NCI-H1417 treated with DMSO at 0.1 percent for 48 hours (cell line): Measurements from ENCODE around the gene PAX7.
"Not testable (repeated sequence)": the region's sequence is repeated elsewhere in the genome, so short reads cannot be mapped to it uniquely, and the experiment has no call there.

Experiments used
- DNase-seq: peaks from one replicate; lab custom pipeline; 2025; lab: John Stamatoyannopoulos, UW

Gene PAX7

DNA sequence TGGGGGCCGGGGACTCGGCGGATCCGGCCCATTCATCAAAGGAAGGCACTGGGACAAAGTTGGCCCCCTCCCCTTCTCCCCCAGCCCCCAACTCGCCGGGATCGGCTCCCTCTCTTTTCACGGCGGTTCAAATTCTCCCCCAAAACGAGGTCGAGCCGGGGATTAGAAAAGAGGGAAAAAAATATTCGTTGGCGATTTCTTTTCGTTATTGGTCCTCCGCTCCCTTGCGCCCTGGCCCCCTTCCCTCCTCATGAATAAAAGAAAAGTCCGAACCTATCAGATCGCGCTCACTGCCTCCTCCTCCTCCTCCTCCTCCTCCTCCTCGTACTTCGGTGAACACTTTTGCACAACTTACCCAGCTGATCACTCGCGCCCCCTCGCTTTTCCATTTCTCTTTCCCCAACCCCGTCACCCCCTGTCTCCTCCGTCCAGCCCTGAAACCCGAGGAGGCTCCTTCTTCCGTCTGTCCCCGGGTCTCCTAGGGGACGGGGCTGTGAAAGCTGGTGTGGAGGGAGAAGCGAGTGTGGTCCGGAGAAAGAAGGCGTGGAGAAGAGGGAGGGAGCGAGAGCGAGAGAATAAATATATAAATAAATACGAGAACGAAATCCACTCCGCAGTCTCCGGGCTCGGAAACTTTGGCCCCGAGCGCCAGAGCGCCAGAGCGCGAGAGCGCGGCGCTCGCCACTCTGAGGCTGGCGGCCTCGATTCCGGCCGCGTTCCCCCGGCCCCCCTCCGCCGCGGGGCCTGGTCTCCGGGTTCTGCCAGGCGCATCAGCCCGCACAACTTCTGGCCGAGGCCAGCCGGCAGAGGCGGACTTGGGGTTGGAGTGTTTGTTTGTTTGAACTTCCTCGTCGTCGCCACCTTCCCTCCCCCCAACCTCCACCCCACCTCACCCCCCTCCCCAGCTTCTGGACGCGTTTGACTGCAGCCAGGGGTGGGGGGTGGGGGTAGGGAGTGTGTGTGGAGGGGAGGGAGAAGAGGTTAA is at the start of gene PAX7:
Gene PAX7, plus strand, starts transcription at position 336 of the 985 bp plus-strand sequence. CDS start 758 bp downstream, outside the sequence.
- DNase-seq = no peak

DNA sequence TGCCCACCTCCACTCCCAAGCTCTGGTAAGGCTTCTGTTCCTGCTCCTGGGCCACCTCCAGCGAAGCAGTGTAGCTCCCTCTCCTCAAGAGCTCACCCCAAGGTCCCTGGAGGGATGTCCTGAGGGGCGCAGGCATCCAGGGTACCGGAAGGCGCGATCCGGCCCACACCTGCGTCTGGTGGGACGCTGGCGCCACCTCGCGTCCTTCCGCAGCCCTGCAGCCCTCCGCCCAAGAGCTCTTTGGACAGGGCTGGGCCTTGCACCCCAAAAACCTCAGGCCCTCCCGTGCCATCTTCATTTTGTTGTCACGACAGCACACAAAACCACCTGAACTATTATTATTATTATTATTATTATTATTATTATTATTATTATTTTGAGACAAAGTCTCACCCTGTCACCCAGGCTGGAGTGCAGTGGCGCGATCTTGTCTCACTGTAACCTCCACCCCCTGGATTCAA is 49.2 kb upstream of the PAX7 start:
- DNase-seq = no peak

DNA sequence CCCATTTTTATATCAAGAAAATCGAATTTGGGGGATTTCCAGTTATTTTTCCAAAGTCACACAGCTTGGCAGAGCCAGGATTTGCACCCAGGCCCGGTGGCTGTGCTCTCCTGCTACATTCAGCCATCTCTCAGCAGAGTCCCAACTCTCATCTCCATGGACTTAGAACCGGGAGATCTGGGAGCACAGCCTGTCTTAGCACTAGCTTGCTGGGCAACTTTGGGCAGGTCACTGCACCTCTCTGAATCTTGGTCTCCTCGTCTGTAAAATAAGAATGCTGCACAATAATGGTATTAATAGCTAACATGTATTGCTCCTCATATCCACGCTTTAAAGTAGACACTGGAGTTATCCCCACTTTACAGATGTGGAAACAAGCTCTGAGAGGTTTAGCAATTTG is 47.8 kb upstream of the PAX7 start:
- DNase-seq = no peak

DNA sequence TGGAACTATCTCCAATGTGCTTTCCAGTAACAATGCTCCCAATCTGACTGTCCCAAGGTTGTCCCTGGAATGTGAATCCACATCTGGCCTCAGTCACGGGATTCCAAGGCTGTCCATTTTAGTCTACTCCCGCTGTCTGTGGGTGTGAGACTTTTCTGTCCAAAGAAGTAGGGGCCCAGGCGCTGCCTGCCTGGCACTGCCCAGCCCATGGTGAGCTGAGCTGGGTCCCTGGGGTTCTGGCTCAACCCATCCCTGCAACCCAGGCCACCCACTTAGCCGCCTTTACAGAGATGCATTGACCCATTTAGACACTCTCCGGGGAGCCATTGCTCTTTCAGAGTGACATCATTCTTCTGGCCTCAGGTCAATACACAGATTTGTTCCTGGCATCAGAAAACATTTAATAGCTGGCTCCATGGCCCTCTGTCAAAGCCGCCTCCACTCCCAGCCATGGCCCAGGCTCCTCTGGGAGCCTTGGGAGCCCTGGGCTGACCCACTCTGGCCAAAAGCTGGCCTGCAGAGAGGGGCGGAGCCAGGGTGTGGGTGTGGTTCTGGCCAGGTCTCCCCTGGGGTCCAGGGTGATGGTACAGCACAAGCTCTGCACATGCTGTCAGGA is 47.2 kb upstream of the PAX7 start:
- DNase-seq = no peak

DNA sequence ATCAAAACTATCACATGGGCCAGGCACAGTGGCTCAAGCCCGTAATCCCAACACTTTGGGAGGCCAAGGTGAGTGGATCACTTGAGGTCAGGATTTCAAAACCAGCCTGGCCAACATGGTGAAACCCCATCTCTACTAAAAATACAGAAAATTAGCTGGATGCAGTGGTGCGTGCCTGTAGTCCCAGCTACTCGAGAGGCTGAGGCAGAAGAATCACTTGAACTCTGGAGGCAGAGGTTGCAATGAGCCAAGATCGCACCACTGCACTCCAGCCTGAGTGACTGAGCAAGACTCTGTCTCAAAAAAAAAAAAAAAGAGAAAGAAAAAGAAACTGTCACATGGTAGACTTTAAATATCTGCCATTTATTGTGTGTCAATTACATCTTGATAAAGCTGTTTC is 44.6 kb upstream of the PAX7 start:
- DNase-seq = not testable (repeated sequence)

DNA sequence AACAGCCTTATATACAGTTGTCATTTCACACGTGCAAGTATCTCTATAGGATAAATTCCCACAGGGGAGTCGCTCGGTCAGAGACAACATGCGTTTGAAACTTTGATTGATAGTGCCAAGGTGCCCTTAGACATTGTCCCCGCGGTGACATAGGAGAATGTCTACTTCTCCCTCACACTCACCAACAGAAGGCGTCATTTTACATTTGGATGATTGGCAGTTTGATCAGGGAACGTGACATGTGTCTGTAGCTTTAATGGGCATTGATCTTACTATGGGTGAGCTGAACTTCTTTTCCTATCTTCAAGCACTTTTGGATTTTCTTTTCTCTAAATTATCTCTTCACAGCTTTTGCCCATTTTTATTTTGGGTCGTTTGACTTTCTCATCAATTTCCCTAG is 42.6 kb upstream of the PAX7 start:
- no peak for DNase-seq

DNA sequence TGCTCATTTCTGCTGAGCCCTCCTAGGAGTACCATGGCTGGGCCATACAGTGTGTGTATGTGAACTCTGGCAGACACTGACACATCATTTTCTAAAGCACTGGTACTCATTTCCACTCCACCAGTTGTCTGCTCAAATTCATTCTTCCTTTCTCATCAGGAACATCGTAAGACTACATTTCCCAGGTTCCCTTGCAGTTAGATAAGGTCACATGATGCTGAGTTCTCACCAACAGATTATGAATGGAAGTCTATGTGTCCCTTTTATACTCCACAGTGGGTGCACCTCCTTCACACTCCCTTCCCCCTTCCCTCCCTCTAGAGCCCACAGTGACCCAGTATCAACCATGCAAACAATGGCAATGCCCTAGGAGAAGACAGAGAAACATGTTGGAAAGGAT is 38.3 kb upstream of the PAX7 start:
- no peak for DNase-seq

DNA sequence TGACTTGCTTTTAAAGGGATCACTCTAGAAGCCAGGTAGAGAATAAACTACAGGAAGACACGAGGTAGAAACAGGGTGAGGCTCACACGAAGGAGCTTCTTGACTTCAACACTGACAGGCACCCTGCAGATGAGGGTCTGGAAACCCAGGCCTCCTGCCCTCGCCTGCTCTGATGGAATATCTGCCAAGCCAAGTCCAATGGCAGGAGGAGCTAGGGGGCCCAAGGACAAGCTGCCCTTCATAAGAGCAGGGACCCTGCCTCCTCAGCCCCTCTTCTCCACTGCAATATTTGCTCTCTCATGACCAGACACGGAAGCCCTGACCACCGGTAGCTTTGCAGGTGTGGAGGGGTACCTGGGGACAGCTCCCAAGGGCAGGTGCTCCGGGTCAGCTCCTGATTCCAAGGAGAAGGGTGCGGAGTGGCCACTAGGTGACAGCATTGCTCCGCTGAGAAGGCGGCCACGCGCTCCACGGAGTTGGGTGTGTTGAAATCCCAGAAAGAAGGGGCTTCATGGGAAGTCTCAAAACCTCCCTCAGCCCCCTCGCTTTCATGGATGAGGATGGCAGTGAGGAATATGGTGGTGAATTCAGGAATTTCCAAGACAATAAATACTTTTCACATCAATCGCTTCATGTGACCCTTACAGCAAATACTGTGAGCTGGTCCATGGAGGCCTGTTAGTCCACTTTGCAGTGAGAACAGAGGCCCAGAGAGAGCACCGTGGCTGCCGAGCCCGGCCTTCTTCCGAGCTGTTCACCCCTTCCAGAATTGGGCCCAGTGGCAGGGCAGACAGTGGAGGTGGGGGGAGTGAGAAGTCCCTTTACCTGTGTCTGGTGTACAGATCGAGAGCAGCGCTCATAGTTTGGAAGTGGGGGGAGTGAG is 33.2 kb upstream of the PAX7 start:
- DNase-seq = no peak

DNA sequence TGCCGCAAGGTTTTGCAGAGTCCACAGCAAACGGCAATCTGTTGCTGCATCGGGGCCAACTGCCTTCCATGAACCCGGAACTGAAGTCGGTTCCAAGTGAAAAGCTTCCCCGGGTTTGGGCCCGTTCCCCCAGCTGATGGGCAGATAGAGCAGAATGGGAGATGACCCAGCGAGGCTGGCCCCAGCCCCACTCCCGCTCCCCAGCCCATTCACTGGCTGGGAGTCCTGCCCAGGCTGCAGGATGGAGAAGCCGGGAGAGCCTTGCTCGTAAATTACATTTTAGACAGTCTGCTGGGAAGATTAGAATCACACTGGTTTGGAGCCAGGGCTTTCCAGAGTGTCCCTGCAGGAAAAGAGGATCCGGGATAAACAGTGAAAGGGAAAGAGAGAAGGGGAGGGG is 31.6 kb upstream of the PAX7 start:
- DNase-seq = no peak

DNA sequence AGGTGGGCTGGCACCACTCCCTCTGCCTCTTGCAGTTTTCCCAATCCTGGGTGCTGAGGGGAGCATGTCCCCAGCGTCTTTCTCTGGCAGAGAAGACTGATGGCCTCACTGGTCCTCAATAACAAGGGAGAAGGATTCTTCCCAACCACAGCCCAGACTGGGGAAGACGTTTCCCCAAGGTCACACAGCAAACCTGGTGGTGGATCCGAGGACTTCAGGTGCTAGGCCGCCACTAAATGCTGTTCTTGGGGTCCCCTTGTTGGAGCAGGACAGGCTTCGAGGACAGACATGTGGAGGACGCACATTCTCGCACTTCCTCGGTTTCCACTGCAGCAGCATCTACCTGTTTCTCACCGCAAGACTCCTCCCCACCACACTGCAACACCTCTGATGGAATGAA is 30.9 kb upstream of the PAX7 start:
- no peak for DNase-seq

DNA sequence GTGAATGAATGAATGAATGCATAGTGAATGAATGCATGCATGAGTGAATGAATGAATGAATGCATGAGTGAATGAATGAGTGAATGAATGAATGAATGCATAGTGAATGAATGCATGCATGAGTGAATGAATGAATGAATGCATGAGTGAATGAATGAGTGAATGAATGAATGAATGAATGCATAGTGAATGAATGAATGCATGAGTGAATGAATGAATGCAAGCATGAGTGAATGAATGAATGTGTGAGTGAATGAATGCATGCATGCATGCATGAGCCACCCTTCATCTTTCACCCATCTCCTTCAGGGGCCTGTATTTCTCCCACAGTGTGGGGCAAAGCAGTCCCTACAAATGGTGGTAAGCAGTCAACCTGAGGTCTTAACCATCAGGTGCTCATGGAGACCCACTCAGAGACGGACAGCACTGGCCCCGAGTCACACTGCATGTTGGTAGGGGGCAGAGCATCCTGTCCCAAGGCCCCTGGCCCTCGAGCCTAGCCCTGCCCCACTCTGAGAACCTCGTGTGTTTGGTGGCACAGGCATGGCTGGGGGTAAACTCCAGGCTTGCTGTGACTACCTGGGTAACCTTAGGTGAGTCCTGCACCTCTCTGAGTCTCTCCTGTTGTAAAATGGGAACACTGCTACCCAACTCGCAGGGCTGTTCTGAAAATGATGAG is 28.0 kb upstream of the PAX7 start:
- no peak for DNase-seq

DNA sequence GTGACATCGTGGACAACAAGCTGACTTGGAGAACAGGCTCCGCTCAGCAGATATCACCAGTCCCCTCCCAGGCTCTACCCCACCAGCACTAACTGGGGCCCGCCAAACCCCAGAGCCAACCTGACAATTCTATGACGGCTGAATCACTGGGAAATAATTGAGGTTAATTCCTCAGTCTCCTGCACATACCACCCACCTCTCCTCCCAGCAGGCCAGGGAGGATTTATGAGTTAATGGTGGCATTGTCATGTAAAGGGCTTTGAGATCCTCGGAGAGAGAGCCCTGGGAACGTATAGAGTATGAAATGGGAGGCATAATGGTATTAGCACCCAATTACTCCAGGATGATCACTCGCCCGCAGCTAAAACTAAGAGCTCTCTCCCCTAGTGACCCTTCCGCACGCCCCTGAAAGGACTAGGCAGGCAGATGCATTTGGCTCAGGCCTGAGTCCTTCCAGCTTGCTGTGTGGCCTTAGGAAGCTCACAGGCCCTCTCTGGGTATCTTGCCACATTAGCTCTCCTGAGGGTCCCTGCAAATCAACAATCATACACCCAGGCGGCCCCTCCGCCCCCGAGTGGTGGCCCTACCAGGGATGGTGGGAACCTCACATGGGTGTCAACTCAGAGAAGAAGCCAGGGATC is 27.3 kb upstream of the PAX7 start:
- no peak for DNase-seq

DNA sequence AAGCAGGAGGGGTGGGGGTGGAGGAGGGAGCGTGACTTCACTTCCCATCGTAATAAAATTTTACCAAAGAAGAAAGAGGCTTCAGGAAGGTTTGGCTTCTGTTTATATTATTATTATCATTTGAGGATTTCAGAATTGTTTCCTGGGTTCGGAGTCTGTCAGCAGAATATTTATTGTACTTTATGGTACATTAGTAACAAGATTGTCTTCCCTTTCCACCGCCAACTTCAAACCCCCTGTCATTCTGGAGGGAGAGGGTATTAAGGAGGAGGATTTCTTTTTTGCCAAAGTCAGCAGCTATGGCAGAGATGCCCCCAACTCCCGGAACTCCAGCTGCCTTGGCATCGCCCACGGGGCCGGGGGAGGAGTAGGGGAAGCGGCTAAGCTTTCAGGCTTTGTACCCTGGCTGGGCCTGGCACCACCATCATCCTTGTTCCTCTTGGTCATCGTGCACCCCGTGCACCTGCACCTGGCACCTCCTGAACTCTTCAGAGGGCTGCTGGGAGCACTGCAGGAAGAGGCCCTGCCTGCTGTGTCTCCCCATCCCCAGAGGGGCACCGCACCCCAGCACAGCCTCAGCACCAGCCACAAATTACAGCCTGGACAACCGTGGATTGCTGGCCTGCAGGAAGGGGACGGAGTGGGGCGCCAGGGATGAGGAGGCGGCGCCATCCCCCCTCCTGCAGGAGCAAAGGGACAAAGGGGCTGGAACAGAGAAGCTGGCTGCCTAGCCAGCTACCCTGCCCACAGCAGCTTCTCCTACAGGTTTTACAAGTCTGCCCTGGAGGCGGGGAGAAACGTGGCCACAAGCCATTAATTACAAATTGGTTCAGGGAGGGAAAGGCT is 24.0 kb upstream of the PAX7 start:
- DNase-seq = no peak

DNA sequence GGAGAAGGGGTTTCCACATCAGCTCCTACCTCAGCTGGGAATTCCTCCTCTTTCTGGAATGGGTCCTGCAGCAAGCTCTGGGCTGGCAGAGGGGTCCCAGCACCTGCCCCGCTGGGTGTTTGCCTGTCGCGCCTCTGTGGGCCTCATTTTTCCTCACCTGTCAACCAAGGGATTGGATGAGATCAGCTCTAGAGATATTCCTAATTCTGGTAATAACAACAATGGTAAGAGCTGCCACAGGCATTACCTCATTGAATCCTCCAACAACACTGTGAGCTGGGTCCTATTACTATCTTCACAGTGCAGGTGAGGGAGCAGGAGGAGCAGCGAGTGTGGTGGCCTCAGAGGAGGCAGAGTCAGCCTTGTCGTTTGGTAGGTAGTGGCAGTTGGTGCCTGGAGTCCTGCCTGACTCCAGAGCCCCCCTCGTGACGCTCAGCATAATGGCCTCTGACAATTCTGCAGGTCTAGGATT is 23.3 kb upstream of the PAX7 start:
- DNase-seq = no peak

DNA sequence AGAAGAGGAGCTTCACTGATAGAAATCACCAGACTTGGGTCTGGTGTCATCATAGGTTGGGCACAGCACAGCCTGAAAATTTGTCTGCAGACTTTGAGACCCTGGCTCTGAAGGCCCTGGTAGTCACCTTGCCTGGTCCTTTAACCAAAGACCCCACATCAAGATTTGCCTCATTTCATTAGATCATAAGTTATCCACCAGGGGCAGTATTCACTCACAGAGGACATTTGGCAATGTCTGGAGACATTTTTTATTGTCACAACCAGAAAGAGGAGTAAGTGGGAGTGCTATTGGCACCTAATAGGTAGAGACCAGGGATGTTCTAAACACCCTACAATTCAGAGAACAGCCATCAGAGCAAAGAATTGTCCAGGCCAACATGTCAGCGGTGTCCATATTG is 22.1 kb upstream of the PAX7 start:
- DNase-seq = no peak

DNA sequence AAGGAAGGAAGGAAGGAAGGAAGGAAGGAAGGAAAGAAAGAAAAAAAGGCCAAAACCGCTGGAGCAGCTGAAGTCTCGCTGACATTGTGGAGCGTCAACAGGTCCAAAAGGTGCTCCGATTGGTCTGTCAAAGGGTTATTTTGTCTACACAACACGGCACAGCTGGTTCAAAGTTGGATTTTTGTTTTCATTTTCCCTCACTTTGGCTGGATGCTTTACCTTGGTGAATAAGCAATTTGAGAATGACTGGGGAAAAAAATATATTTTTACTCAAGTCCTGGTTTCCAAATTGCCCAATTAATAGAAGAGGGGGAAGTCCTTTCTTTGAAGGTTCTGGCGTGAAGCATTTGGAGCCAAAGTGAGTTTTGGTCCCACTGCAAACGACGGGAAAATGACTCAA is 19.3 kb upstream of the PAX7 start:
- DNase-seq = no peak

DNA sequence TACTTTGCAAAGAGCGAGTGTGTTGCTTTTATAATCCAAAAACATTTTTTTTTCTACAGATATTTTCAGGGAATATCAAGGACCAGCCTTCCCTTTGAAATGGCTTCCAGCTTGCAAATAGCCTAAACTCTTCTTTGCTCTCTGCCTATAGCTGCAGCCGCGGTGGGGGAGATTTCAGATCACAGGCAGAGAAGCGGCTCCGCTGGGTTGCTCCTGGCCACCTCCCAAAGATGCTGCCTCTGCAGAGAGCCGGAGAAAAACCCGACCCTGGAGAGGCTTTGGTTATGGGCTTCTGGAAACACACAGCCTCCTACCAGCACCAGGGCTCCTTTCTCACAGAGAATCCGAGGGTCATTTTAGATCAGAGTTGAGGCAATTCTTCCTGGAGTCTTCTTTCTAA is 18.6 kb upstream of the PAX7 start:
- DNase-seq = no peak

DNA sequence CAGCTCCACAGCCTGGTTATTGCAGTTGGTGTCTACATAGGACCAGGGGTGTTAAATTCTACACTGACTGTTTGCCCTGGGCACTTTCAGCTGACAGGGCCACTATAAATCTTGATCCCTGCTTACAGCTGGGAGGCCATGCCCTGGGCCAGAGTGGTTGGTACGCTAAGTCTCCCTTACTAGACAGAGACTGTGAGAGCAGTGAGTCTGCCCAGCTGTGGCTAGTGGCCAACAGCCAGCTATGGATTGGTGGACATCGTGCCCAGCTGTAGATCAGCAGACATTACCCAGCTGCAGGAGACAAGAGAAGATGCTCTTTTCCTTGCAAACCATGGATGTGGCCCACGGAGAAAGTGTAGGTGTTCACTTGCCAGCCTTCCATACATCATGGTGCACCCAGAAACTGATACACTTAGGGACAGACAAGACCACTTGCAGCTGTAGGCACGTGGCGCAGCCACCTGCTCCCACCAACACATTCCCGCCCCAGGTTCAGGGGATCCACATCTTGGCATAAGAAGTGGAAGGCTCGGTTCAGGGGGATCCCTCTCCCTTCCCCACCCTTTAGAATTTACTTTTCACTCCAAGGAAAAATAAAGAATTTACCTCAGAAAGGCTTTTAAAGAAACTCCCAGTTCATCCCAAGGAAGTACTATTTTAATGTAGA is 16.4 kb upstream of the PAX7 start:
- no peak for DNase-seq
